Stimulated activated CD8-positive, alpha-beta memory T cell treated with anti-CD3 and anti-CD28 coated beads, Interleukin-7, amount 100 ng/mL, for 24 hours (primary cell): ENCODE results near the gene PARD3B.

Experiments used
- DNase-seq: peaks from one replicate; pipeline ENCODE4 v3.0.0-alpha.2; 2020; ENCODE audit warnings: low read depth

PARD3B gene

GRCh38 chr2:204544961-204545860 is at the start of gene PARD3B:
TSS of gene PARD3B (plus strand) at chr2:204545475. CDS start at chr2:204546000, 525 bp downstream.
- DNase-seq = no peak

GRCh38 chr2:204496779-204497178 is 48.5 kb upstream of the PARD3B start:
- no peak for DNase-seq

- DNase-seq = no peak
Observed at GRCh38 chr2:204497855-204498254, 47.4 kb upstream of the PARD3B start.

GRCh38 chr2:204498291-204498690 is 47.0 kb upstream of the PARD3B start:
- DNase-seq = no peak

GRCh38 chr2:204503869-204504268 is 41.4 kb upstream of the PARD3B start:
- no peak for DNase-seq

- DNase-seq = no peak
Observed at GRCh38 chr2:204504594-204504993, 40.7 kb upstream of the PARD3B start.

- no peak for DNase-seq
Observed at GRCh38 chr2:204505488-204505887, 39.8 kb upstream of the PARD3B start.

GRCh38 chr2:204505946-204506345 is 39.3 kb upstream of the PARD3B start:
- no peak for DNase-seq

GRCh38 chr2:204507636-204508035 is 37.6 kb upstream of the PARD3B start:
- no peak for DNase-seq

GRCh38 chr2:204510709-204511420 is 34.4 kb upstream of the PARD3B start:
- DNase-seq = no peak

GRCh38 chr2:204514439-204514838 is 30.8 kb upstream of the PARD3B start:
- no peak for DNase-seq

GRCh38 chr2:204515416-204515815 is 29.9 kb upstream of the PARD3B start:
- DNase-seq = no peak

- DNase-seq = no peak
Observed at GRCh38 chr2:204517154-204517553, 28.1 kb upstream of the PARD3B start.

GRCh38 chr2:204529795-204530463 is 15.3 kb upstream of the PARD3B start:
- no peak for DNase-seq

- no peak for DNase-seq
Observed at GRCh38 chr2:204530464-204530805, 14.8 kb upstream of the PARD3B start.

GRCh38 chr2:204533629-204534370 is 11.5 kb upstream of the PARD3B start:
- no peak for DNase-seq

- no peak for DNase-seq
Observed at GRCh38 chr2:204535356-204535755, 9.9 kb upstream of the PARD3B start.

- DNase-seq = no peak
Observed at GRCh38 chr2:204535764-204536163, 9.5 kb upstream of the PARD3B start.

GRCh38 chr2:204538182-204539018 is 6.9 kb upstream of the PARD3B start:
- no peak for DNase-seq

GRCh38 chr2:204539019-204539385 is 6.3 kb upstream of the PARD3B start:
- no peak for DNase-seq

GRCh38 chr2:204541637-204542036 is 3.6 kb upstream of the PARD3B start:
- no peak for DNase-seq
